GM19043 (cell line): ENCODE data around the gene IGSF6.
"Not testable (repeated sequence)": the region's sequence is repeated elsewhere in the genome, so short reads cannot be mapped to it uniquely, and the experiment has no call there.

Source experiments
- ATAC-seq: cut with Tn5 transposase; IDR thresholded peaks from one replicate; pipeline ENCODE4 v1.9.1; 2021; ENCODE audit warnings: low read depth; ENCODE audit not compliant: unreplicated experiment

IGSF6 gene

DNA sequence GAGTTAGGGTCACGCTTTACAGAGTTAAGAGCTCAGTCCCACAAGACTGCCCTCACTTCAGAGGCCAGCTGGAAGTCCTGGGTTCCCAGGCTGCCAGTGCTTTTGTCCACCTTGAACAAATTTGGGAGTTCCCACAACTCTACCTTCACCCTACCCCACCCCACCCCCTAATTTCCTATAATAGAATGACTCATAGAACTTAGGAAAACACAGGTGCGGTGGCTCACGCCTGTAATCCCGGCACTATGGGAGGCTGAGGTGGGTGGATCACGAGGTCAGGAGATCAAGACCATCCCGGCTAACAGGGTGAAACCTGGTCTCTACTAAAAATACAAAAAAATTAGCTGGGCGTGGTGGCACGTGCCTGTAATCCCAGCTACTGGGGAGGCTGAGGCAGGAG is 46.6 kb downstream of the IGSF6 start:
- not testable (repeated sequence) for ATAC-seq

DNA sequence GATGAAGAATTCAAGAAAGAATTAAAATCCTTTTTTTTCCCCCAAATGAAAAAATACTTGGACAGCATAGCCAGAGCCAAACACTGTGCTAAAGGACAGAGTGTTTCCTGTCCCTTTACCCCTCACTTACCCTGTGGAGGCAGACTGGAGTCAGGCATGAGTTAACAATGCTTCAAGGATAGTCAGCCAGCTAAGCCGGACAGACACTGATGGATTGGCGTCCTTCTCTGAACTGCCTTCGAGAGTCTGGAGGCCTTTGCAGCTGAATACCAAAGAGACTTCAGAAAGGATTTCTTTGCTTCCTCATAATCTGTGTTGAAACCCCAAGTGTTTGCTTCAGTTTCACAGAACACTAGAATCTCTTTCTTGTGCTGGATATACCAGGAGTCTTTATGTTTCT is 48.5 kb downstream of the IGSF6 start:
- no peak for ATAC-seq

DNA sequence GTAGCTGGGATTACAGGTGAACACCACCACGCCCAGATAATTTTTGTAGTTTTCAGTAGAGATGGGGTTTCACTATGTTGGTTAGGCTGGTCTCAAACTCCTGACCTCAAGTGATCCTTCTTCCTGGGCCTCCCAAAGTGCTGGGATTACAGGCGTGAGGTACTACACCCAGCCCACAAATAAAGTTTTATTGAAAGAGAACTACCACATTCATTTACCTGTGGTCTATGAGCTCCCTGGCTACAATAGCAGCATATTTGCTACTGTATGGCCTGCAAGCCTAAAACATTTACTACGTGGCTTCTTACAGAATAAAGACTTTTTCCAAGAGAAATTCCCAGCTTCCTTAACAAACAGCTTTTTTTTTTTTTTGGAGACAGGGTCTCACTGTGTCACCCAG is 49.6 kb downstream of the IGSF6 start:
- no peak for ATAC-seq

DNA sequence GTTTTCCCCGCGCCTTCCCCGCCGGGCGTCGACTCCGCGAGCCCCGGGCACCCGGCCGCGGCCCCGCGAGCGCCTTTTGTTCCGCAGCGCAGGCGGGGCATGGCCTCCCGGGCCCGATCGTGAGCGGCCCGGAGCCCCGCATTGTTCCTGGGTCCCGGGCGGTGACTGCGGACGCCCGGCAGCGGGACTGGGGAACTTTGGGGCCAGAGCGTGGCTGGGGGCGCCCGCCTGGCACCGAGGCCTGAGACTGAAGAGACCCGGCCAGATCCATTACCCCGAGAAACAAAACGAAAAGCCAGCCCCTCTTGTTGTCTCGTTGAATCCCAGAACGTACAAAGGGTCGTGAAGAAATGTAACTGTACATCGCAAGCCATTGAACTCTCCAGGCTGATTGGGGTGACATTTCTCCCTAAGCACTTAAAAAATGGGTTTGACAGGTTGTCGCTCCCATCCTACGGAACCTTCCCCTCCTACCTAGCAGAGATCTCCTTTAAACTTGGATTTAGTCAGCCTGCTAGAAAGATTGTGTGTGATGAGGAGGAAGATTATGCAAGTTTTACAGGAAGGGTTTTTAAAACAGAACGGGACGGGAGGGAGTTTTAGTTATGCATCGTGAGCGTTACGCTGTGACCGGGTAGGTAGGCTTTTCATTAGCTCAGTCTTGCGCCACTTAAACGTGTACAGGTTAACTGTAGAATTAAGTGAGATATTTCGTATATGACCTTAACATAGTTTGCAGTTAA is 52.2 kb downstream of the IGSF6 start:
- peak; percentile 14 for ATAC-seq

DNA sequence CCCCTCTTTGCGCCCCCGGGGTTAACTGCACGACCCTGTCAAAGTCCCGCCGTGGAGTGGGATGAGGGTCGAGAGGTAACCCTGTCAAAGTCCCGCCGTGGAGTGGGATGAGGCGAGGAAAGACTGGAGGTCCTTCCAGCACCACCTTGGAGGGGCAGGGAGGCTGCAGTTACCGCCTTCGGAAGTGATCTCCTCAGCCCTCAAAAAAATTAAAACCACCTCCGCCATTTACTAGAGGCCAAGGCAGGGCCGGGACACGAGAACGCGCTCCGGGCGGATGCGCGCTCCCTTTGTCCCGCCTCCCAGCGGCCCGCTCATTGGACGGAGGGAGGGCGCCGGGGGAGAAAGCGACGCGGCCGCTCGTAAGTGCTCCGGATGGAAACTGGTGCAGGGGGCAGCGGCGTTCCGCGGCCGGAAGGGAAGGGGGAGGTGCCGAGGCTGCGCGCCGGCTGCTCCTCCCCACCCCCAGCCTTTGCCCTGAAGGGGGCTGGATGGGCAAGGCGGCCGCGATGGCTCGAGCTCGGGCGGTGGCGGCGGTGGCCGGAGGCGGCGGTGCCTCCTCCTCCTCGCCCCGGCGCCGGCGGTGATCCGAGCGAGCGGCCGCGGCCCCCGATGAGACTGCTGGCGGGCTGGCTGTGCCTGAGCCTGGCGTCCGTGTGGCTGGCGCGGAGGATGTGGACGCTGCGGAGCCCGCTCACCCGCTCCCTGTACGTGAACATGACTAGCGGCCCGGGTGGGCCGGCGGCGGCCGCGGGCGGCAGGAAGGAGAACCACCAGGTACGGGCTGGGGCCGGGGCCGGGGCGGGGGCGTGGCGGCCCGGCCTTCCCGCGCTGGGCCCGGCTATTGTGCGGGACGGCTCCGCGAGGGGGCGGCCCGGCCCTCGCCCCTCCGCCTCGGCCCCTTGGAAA is 53.0 kb downstream of the IGSF6 start, which contains the start of gene METTL9:
TSS of gene METTL9 (plus strand) at position 456 of the 909 bp plus-strand sequence. CDS start at position 613, 157 bp downstream.
- peak; percentile 83 for ATAC-seq

DNA sequence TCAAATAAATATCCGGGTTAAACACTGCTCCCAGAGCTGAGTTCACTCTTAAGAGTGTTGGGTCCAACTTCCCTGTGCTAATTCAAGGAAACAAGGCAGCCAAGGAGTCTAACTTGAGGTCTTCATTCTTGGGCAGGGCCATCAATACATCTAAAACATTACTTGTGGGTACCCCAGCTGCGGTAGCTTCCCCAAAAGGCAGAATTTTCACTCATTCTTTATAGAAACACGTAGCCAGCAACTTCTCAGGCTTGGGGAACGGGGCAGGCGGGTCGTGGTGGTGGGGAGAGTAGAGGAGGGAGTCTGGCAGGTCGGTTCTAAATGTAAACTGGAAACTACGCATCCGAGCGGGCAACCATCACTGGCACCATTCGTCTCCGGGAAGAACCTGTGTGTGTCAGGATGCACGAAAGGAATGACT is 53.7 kb downstream of the IGSF6 start:
- ATAC-seq, result no peak

DNA sequence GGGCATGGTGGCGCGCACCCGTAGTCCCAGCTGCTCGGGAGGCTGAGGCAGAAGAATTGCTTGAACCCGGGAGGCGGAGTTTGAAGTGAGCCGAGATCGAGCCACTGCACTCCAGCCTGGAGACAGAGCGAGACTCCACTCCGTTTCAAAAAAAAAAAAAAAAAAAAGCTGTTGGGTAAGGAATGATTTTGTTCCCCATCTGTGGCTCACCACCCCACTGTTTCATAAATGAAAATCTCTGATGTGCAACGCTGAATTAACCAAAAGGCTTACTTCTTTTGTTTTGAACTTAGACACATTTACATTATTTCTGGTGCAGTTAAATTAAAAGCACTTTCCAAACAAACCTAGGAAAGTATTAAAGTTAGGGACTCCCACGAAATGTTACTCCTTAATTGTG is 54.2 kb downstream of the IGSF6 start:
- no peak for ATAC-seq

DNA sequence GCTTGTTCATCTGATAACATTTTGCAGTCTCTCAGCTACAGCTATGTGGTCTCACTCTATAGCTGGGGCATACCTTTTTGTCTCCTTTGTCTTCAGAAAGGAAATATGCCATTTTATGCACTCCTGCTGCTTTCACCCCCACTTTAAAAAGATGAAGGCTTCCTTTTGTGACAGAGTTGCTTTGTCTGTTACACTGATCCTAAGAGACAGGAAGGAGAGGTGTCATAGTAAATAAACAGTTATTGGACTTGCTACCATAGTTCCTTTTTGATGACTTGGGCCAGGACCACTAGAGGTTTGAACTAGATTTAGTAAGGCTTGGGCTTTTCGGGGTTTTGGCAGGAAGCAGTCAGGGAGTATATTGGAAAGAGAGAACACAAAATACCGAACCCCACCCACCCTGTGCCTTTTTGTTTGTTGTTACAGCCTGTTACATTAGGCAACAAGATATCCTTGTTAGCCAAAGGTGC is 54.8 kb downstream of the IGSF6 start:
- no peak for ATAC-seq

DNA sequence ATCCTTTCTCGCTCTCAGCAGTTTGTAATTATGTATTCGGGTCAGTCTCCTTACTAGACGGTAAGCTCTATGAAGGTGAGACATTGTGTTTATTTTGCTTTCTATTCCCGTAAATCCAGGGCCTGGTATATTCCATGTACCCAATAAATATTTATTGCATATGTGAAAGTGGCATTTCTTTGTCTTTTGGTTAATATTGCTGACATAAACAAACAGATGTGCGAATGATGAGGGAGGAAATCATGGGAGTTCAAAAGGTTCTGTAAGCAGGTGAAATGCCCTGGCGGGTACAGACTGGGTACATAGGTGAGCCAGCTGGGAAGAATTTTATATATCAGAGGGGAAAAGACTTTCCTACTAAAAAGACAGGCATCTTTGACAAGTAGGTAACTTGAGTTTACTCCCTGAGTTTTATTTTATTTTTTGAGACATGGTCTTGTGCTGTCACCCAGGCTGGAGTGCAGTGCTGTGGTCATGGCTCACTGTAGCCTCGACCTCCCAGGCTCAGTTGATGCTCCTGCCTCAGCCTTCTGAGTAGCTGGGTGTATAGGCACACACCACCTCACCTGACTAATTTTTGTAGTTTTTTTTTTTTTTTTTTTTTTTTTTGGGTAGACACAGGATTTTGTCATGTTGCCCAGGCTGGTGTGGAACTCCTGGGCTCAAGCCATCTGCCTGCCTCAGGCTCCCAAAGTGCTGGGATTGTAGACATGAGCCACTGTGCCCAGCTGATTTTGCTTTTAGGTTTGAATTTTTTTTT is 58.7 kb downstream of the IGSF6 start:
- no peak for ATAC-seq

DNA sequence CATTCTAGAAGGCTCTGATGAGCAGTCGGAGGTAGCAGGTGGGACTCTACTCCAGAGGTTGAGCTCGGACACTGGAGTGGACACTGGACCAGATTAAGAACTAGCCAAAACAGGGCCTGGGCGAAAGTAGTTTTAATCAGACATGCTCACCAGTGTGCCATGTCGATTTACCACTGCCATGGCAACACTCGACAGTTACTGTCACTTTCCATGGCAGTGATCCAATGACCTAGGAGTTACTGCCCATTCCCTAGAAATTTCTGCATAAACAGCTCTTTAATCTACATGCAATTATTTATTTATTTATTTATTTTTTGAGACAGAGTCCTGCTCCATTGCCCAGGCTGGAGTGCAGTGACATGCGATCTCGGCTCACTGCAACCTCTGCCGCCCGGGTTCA is 60.2 kb downstream of the IGSF6 start:
- no peak for ATAC-seq

DNA sequence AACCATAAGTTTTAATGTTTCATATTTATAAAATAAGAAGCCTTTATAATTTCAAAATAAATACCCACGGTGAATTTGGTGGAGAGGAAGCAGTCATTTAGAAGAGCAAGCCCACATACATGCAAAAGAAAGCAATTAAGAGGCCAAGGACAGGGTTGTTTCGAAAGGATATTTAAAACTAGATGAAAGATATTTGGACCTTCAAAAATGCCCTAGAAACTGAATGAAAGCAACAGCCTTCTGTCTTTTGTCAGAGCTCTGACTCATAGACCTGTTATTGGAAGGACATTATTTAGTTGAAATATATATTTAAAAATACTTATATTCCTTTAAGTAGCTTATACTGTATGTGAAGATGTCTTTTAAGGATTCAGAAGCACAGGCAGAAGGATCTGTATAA is 61.6 kb downstream of the IGSF6 start:
- no peak for ATAC-seq

DNA sequence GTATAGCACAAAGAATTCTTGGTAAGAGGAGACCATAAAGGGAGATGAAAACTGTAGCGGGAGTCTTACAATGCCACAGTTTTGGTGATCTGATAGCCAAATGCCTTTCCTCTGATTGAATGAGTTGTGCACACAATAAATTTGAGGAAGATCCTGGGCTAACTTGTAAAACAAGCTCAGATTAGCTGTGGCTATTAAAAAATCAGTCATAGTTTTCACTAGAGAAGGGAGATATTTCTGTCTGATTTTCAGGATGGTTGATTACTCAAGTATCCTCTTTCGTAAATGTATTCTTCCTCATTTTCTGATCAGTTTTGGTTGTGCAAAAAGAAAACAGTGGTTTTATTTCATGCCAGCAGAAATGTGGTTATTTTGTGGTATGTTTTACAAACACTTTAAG is 62.1 kb downstream of the IGSF6 start:
- ATAC-seq, result no peak

DNA sequence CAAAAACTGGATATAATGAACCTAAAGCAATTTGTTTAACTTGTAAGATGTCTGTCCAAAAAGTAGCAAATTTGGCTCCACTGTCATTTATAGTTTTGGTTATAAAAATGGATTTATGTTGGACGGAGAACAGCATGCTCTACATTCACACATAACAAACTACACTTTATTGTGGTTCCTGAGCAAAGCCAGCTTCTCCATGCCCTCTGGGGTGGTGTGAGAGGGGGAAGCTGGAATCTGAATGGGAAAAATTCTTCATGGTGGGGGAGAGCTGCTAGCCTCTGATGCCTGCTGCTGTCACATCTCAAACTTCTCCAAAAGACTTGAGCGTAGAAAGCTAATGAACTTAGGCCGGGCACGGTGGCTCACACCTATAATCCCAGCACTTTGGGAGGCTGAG is 62.9 kb downstream of the IGSF6 start:
- ATAC-seq, result no peak
